ENCODE measurements around the gene TSGA10IP. TPM values are rescaled to one million over a fixed set of nuclear protein-coding genes. Genes with fewer than 3 reads are reported as not detected.

Gene TSGA10IP
- total RNA-seq, 1 donor from 2014 or later: not detected

DNA sequence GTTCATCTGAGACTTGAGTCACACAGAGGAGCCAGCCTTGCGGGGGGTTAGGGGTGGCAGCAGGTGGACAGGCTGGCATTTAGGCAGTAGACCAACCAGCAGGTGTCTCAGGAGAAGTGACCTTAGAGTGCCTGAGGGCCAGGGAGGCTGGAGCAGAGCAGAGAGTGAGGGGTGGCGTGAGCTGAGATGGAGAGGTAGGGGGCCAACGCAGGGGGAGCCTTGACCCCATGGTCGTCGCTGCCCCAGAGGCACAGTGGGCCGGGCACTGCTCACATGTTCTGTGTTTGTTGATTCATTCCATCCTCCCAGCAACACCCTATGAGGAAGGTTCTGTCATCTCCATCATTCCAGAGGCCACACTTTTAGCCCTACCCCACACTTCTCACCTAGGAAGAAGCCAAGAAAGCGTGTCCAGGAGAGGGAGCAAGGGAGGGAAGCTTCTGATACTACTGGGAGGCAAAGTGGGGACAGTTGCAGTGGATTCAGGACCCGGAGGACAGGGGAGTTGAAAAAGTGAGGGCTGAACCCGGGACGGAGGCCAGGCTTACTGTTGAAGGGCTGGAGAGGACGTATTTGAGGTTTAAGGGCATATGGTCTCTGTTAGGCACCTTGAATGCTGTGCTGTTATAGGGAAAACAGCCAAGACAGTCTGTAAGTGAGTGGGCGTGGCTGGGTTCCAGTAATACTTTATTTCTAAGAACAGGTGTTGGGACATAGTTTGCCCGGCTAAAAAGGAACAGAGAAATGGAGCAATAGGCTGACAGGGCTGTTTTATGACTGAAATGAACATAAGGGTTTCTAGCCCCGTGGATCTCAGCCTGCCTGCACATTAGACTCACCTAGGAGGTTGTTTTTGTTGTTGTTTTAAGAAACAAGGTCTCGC lies 23.6 kb downstream of the TSGA10IP start:
- no peaks in the 10 kb centered on the region for H3K9me3 ChIP-seq (ENCODE audit: control insufficient read depth in 3 of 3, low read length in 3 of 3)
- no peak overlapping the region for H3K4me3 ChIP-seq (ENCODE audit: low read length in 3 of 3)
- H3K27me3 ChIP-seq (ENCODE audit: control insufficient read depth in 3 of 3, insufficient read depth in 3 of 3, low read length in 3 of 3): no peaks in the 10 kb centered on the region
- peaks cover 60 to 68% (median 62%) of the 10 kb centered on the region in 3 donors for H3K36me3 ChIP-seq (ENCODE audit: control insufficient read depth in 3 of 3, insufficient read depth in 3 of 3, low read length in 3 of 3)
- peak overlapping the region; percentile 2 to 66 (median 51) for H3K9ac ChIP-seq (ENCODE audit: low read depth in 1 of 3, low read length in 3 of 3)
- H3K27ac ChIP-seq (ENCODE audit: low read depth, low read length): peak overlapping the region; percentile 43
- peaks cover 14 to 29% (median 20%) of the 10 kb centered on the region in 3 donors for H3K4me1 ChIP-seq (ENCODE audit: control insufficient read depth in 3 of 3, insufficient read depth in 3 of 3, low read length in 3 of 3)

DNA sequence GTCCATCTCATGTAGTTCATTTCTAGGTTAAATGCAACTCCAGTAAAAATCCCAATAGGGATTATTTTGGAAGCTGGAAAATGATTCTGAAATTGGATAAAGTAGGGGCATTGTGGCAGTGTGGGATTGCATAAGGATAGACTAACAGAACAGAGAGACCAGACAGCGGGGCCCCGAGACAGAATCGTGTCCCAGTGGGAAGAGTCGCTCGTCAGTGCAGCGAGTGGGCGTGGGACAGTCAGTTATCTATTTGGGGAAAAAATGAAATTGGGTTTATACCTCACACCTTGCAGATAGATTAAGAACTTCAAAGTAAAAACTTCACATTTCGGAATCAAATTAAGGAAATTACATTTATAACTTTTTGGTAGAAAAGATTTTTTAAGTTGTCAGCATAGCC lies 26.8 kb downstream of the TSGA10IP start:
- H3K4me3 ChIP-seq (ENCODE audit: low read length in 3 of 3): no peak overlapping the region
- peaks cover 37 to 49% (median 45%) of the 10 kb centered on the region in 3 donors for H3K36me3 ChIP-seq (ENCODE audit: control insufficient read depth in 3 of 3, insufficient read depth in 3 of 3, low read length in 3 of 3)
- no peaks in the 10 kb centered on the region for H3K9me3 ChIP-seq (ENCODE audit: control insufficient read depth in 3 of 3, low read length in 3 of 3)
- H3K9ac ChIP-seq (ENCODE audit: low read depth in 1 of 3, low read length in 3 of 3): no peak overlapping the region
- peaks cover 13 to 23% (median 15%) of the 10 kb centered on the region in 3 donors for H3K4me1 ChIP-seq (ENCODE audit: control insufficient read depth in 3 of 3, insufficient read depth in 3 of 3, low read length in 3 of 3)
- H3K27me3 ChIP-seq (ENCODE audit: control insufficient read depth in 3 of 3, insufficient read depth in 3 of 3, low read length in 3 of 3): no peaks in the 10 kb centered on the region
- no peak overlapping the region for H3K27ac ChIP-seq (ENCODE audit: low read depth, low read length)

DNA sequence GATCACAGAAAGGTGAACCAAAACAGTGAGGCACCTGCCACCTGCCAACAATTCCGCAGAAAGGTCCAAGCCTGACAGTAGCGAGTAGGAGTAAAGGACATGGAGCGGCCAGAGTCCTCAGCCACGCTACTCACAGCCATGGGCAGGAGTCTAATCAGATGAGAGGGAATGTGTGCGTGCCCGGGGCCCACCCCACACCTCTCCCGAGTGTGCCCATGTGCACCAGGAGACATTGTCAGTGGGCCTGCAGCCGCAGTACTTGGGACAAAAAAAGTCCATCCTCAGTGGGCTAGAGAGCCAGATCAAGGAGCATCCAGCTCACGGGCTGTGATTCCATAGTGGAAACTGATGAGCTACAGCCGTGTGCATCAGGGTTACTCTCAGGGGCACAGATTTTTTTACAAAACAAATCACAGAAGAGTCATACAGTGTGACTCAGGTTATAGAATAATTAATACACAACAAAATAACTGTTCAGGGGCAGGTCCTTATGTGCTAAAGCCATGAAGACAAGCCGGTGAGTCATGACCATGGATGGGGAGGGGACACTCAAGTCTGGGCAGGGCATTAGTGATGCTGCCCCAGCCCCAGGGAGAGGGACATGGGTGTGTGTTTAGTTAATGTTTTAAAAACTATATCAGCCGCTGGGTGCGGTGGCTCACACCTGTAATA lies 28.3 kb downstream of the TSGA10IP start:
- Histone ChIP-seq H3K36me3 (ENCODE audit: control insufficient read depth in 3 of 3, insufficient read depth in 3 of 3, low read length in 3 of 3) (peaks cover 36 to 46% (median 46%) of the 10 kb centered on the region in 3 donors), H3K9me3 (ENCODE audit: control insufficient read depth in 3 of 3, low read length in 3 of 3) (no peaks in the 10 kb centered on the region), H3K27me3 (ENCODE audit: control insufficient read depth in 3 of 3, insufficient read depth in 3 of 3, low read length in 3 of 3) (no peaks in the 10 kb centered on the region), H3K4me3 (ENCODE audit: low read length in 3 of 3) (no peak overlapping the region), H3K27ac (ENCODE audit: low read depth, low read length) (no peak overlapping the region), H3K4me1 (ENCODE audit: control insufficient read depth in 3 of 3, insufficient read depth in 3 of 3, low read length in 3 of 3) (peaks cover 10 to 19% (median 10%) of the 10 kb centered on the region in 3 donors), H3K9ac (ENCODE audit: low read depth in 1 of 3, low read length in 3 of 3) (no peak overlapping the region)

DNA sequence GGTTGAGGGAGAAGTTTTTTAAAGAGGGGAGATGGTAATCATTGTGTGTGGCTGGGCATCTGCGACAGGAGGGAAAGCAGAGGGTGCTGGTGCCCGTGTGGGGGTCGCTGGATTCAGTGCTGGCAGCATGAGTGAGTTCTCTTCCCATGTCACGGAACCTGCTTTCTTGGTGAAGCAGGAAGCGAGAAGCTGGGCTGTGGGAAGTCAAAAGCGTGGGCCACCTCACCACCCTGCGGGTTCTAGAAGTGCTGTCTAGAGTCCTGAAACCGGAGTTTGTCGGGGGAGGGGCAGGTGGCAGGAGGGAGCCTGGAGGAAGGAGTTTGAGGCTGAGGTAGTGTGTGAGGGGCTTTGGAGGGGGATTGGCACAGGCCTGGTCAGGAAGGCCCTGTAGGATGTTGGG lies 30.5 kb downstream of the TSGA10IP start:
- Histone ChIP-seq H3K27ac (ENCODE audit: low read depth, low read length) (no peak overlapping the region), H3K36me3 (ENCODE audit: control insufficient read depth in 3 of 3, insufficient read depth in 3 of 3, low read length in 3 of 3) (peaks cover 38 to 53% (median 38%) of the 10 kb centered on the region in 3 donors), H3K4me1 (ENCODE audit: control insufficient read depth in 3 of 3, insufficient read depth in 3 of 3, low read length in 3 of 3) (peaks cover 0 to 3% (median 0%) of the 10 kb centered on the region in 3 donors), H3K9ac (ENCODE audit: low read depth in 1 of 3, low read length in 3 of 3) (no peak overlapping the region), H3K27me3 (ENCODE audit: control insufficient read depth in 3 of 3, insufficient read depth in 3 of 3, low read length in 3 of 3) (no peaks in the 10 kb centered on the region), H3K4me3 (ENCODE audit: low read length in 3 of 3) (no peak overlapping the region), H3K9me3 (ENCODE audit: control insufficient read depth in 3 of 3, low read length in 3 of 3) (no peaks in the 10 kb centered on the region)

GRCh38 chr11:65976216-65977176 lies 31.2 kb downstream of the TSGA10IP start:
- no peak overlapping the region for H3K27ac ChIP-seq (ENCODE audit: low read depth, low read length)
- H3K4me3 ChIP-seq (ENCODE audit: low read length in 3 of 3): no peak overlapping the region
- H3K9ac ChIP-seq (ENCODE audit: low read depth in 1 of 3, low read length in 3 of 3): no peak overlapping the region
- H3K4me1 ChIP-seq (ENCODE audit: control insufficient read depth in 3 of 3, insufficient read depth in 3 of 3, low read length in 3 of 3): peaks cover 0 to 9% (median 0%) of the 10 kb centered on the region in 3 donors
- no peaks in the 10 kb centered on the region for H3K9me3 ChIP-seq (ENCODE audit: control insufficient read depth in 3 of 3, low read length in 3 of 3)
- peaks cover 38 to 53% (median 38%) of the 10 kb centered on the region in 3 donors for H3K36me3 ChIP-seq (ENCODE audit: control insufficient read depth in 3 of 3, insufficient read depth in 3 of 3, low read length in 3 of 3)
- H3K27me3 ChIP-seq (ENCODE audit: control insufficient read depth in 3 of 3, insufficient read depth in 3 of 3, low read length in 3 of 3): no peaks in the 10 kb centered on the region

DNA sequence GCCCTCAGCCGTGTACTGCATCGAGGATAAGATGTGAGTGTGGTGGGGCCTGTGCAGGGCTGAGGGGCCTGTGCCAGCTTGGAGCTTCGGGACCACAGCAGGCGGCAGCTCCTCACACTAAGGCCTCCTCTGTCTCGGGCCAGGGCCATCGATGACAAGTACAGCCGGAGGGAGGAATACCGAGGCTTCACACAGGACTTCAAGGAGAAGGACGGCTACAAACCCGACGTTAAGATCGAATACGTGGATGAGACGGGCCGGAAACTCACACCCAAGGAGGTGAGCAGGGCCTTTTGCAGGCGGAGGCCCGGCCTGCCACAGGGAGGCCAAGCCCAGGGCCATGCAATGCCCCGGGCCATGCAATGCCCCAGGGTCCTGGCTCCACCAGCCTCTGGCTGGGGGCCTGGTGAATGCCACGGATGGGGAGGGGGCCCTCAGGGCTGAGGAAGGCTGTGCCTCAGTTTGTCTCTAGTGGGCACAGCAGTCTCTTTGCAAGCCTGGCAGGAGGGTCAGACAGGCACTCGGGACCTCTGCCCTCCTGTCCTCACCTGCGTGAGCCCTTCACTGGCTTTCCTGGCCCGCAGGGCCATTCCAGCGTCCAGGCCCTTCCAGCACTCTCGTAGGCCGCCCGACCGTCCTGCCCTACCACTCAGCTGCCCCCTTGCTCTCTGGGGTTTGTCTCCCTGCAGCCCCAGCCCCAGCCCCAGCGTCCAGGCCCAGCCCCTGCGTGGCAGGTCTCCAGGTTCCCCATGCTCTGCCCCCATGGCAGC lies 32.5 kb downstream of the TSGA10IP start:
- H3K36me3 ChIP-seq (ENCODE audit: control insufficient read depth in 3 of 3, insufficient read depth in 3 of 3, low read length in 3 of 3): peaks cover 36 to 53% (median 38%) of the 10 kb centered on the region in 3 donors
- peaks cover 0 to 10% (median 0%) of the 10 kb centered on the region in 3 donors for H3K4me1 ChIP-seq (ENCODE audit: control insufficient read depth in 3 of 3, insufficient read depth in 3 of 3, low read length in 3 of 3)
- H3K27me3 ChIP-seq (ENCODE audit: control insufficient read depth in 3 of 3, insufficient read depth in 3 of 3, low read length in 3 of 3): no peaks in the 10 kb centered on the region
- no peak overlapping the region for H3K27ac ChIP-seq (ENCODE audit: low read depth, low read length)
- no peaks in the 10 kb centered on the region for H3K9me3 ChIP-seq (ENCODE audit: control insufficient read depth in 3 of 3, low read length in 3 of 3)
- no peak overlapping the region for H3K9ac ChIP-seq (ENCODE audit: low read depth in 1 of 3, low read length in 3 of 3)
- no peak overlapping the region for H3K4me3 ChIP-seq (ENCODE audit: low read length in 3 of 3)

DNA sequence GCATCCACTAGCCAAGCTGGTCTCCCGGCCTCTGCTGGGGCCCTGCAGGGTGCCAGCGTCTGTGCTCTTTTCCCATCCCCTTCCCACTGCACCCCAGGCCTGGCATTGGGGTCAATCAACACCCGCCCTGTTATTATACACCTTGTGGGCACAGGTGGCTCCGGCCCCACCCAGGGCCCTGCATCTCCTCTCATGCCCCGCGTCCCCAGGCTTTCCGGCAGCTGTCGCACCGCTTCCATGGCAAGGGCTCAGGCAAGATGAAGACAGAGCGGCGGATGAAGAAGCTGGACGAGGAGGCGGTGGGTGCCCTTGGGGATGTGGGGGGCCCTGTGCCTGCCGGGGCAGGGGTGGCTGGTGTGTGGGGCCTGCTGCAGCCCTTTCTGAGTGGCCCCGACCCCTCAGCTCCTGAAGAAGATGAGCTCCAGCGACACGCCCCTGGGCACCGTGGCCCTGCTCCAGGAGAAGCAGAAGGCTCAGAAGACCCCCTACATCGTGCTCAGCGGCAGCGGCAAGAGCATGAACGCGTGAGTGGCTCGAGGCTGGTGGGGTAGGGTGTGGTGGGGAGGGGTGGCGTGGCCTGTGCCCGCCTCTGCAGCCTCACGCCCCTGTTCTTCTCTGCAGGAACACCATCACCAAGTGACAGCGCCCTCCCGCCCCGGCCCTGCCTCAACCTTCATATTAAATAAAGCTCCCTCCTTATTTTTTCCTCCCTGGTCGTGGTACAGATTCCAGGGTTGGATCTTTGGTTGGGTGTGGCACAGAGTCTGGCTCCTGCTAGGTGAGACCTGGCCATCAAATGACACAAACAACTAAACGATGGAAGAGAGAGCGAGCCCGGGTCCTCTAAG lies 33.3 kb downstream of the TSGA10IP start:
- H3K4me1 ChIP-seq (ENCODE audit: control insufficient read depth in 3 of 3, insufficient read depth in 3 of 3, low read length in 3 of 3): peaks cover 0 to 10% (median 0%) of the 10 kb centered on the region in 3 donors
- H3K9ac ChIP-seq (ENCODE audit: low read depth in 1 of 3, low read length in 3 of 3): no peak overlapping the region
- no peak overlapping the region for H3K27ac ChIP-seq (ENCODE audit: low read depth, low read length)
- H3K27me3 ChIP-seq (ENCODE audit: control insufficient read depth in 3 of 3, insufficient read depth in 3 of 3, low read length in 3 of 3): no peaks in the 10 kb centered on the region
- no peaks in the 10 kb centered on the region for H3K9me3 ChIP-seq (ENCODE audit: control insufficient read depth in 3 of 3, low read length in 3 of 3)
- peaks cover 31 to 48% (median 34%) of the 10 kb centered on the region in 3 donors for H3K36me3 ChIP-seq (ENCODE audit: control insufficient read depth in 3 of 3, insufficient read depth in 3 of 3, low read length in 3 of 3)
- H3K4me3 ChIP-seq (ENCODE audit: low read length in 3 of 3): no peak overlapping the region

- no peaks in the 10 kb centered on the region for H3K9me3 ChIP-seq (ENCODE audit: control insufficient read depth in 3 of 3, low read length in 3 of 3)
- peak overlapping the region in 1 of 3 donors; percentile 33 for H3K9ac ChIP-seq (ENCODE audit: low read depth in 1 of 3, low read length in 3 of 3)
- H3K4me3 ChIP-seq (ENCODE audit: low read length in 3 of 3): no peak overlapping the region
- peaks cover 30 to 45% (median 34%) of the 10 kb centered on the region in 3 donors for H3K36me3 ChIP-seq (ENCODE audit: control insufficient read depth in 3 of 3, insufficient read depth in 3 of 3, low read length in 3 of 3)
- no peak overlapping the region for H3K27ac ChIP-seq (ENCODE audit: low read depth, low read length)
- no peaks in the 10 kb centered on the region for H3K27me3 ChIP-seq (ENCODE audit: control insufficient read depth in 3 of 3, insufficient read depth in 3 of 3, low read length in 3 of 3)
- H3K4me1 ChIP-seq (ENCODE audit: control insufficient read depth in 3 of 3, insufficient read depth in 3 of 3, low read length in 3 of 3): peaks cover 0 to 10% (median 0%) of the 10 kb centered on the region in 3 donors
These were observed 34.0 kb downstream of the TSGA10IP start for GRCh38 chr11:65979261-65979759.

Data from skeletal muscle tissue (tissue), 4 donors.